ENCODE results near the gene GRID2. TPM values are rescaled to one million over a fixed set of nuclear protein-coding genes. Genes with fewer than 3 reads are reported as not detected.
A peak's percentile ranks its signal among the peaks of the same experiment; 100 is the strongest.

GRID2 gene
- total RNA-seq, 4 donors from 2014 or later, result not detected

DNA sequence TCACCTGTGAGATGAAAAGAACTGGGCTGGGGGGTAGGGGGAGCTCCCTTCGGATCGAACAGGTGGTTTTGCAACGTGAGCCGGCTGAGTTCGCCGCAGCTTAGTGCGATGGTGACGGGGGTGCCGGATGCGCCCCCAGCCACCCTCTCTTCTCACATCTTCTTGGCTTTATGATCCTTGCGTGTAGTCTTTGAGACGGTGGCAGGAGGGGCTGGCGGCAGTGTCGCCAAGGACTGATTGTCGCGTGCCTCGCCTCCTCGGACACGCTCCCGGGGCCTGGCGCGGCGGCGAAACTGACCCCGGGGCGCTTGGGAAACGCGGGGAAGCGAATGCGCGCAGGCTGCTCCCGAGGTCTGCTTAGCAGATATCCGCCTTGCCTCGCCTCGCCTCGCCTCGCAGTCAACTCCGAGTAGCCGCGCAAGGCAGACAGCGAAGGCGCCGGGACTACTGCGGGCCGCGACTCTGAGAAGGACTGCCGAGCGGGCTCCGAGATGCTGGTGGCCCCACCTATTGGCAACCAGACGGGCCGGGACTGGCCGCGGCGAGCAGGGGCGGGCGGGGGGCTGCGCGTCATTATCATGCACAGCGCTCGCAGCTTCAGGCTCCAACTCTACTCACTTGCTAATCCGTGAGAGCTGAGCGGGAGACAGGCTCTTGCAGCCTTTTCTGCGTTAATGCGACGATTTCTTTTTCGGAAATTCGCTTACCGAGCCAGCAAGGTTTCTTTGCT is 1.5 kb downstream of the GRID2 start:
- DNase-seq (ENCODE audit: low spot score) (no peak), ATAC-seq (ENCODE audit: low FRiP score) (peak; percentile 76)
- TF ChIP-seq, protein P1, sequence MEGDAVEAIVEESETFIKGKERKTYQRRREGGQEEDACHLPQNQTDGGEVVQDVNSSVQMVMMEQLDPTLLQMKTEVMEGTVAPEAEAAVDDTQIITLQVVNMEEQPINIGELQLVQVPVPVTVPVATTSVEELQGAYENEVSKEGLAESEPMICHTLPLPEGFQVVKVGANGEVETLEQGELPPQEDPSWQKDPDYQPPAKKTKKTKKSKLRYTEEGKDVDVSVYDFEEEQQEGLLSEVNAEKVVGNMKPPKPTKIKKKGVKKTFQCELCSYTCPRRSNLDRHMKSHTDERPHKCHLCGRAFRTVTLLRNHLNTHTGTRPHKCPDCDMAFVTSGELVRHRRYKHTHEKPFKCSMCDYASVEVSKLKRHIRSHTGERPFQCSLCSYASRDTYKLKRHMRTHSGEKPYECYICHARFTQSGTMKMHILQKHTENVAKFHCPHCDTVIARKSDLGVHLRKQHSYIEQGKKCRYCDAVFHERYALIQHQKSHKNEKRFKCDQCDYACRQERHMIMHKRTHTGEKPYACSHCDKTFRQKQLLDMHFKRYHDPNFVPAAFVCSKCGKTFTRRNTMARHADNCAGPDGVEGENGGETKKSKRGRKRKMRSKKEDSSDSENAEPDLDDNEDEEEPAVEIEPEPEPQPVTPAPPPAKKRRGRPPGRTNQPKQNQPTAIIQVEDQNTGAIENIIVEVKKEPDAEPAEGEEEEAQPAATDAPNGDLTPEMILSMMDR (IDR thresholded peaks at IDR 0.05), result no peak

DNA sequence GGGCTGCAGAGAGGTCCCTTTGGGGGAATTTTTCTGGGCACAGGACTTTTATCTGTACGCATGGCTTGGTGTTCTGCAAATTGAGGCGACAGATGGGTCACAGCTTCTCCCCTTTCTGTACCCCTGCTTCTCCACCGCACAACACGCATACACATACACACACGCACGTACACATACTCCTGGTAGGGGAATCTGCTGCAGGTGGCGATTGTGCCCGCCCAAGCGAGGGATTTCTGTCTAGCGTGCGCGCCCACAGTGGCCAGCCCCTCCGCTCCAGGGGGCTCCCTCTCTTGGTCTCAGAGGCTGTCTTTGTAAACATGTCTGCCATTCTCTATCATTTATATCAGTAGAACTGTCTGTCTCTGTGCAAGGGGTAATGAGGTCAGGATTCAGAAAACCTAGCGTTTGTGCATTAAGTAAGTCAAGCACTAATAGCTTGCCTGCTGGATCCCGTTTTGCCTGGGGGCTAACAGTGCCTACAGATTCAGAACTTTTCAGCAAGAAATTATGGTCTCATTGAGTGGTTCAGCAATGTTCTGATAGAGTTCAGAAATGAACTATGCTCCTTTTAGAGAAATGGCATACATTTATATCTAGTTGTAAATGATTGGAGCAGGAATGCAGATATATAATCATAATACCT is 2.2 kb downstream of the GRID2 start:
- no peak for ATAC-seq (ENCODE audit: low FRiP score)
- DNase-seq (ENCODE audit: low spot score), result no peak
- TF ChIP-seq, protein P1 (IDR thresholded peaks at IDR 0.05), result no peak

DNA sequence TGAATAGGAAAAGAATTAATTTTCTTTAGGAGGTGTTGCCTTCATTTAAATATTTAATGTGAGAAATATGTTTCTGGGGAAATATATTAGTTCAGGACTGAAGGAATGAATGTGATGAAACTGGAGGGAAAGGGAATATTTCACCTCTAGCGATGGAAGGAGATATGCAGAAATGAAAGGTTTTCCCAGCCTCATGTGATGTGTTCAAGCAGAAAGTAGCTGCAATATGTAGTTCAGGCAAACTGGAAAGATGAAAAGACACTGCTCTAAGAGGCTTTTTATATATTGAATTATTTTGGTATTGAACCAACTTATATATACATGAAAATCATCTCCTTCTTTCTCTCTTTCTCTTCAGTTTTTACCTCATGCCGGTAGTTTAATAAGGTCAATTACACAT is 3.4 kb downstream of the GRID2 start:
- TF ChIP-seq, protein P1 (IDR thresholded peaks at IDR 0.05), result no peak
- no peak for ATAC-seq (ENCODE audit: low FRiP score)
- no peak for DNase-seq (ENCODE audit: low spot score)

DNA sequence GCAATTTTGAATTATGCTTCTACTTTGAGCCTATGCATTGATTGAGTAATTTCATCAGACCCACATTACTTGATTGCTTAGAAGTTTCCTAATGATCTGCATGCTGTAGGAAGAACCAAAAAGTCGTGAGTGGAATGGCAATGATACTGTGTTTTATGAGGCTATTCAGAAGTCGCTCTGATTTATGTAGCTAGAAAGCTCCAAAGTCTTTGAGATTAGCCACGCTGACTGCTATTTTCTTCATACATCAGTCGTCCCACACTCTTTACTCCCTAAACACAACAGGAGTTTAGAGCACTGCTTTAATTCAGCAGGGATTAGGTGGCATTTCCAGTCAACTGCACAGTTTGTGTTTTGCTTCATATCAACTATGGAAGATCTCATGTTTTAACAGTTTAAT is 4.1 kb downstream of the GRID2 start:
- DNase-seq (ENCODE audit: low spot score) (no peak), ATAC-seq (ENCODE audit: low FRiP score) (no peak)
- TF ChIP-seq, protein P1 (IDR thresholded peaks at IDR 0.05), result no peak

DNA sequence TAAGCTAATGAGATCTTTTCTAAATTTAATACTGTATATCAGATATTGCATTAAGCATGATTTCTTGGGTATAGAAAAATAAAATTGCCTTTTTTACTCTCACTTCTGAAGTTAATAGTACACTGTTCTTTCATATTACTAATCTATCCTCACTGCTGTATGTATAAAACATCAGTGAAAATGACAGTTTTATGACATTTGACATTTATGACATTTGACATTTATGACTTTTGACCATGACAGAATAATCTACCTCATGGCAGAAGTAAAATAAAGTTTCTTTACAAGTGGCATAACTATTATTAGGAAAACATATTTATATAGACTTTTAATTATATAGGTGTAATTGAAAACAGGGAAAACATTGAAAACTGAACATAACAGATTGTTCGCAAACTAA is 13.3 kb downstream of the GRID2 start:
- DNase-seq (ENCODE audit: low spot score) (no peak), ATAC-seq (ENCODE audit: low FRiP score) (no peak)
- TF ChIP-seq, protein P1 (IDR thresholded peaks at IDR 0.05), result no peak

DNA sequence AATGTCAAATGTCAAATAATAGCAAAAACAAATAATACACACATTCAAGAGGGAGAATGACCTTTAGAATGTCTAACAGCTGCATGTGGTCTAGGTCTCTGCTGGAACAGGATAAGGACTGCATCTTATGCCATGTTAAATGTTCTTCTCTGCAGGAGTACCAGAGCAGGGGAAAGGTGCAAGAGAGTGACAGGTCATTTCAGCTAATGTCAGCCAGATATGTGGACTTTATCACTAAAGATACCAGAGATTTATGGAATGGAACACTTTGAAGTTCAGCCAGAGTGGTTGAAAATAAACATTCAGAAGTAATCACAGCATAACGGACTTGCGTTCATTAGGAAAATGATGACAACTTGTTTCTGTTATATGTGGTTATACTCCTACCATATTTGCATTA is 24.3 kb downstream of the GRID2 start:
- TF ChIP-seq, protein P1 (IDR thresholded peaks at IDR 0.05), result no peak
- DNase-seq (ENCODE audit: low spot score) (no peak), ATAC-seq (ENCODE audit: low FRiP score) (no peak)

DNA sequence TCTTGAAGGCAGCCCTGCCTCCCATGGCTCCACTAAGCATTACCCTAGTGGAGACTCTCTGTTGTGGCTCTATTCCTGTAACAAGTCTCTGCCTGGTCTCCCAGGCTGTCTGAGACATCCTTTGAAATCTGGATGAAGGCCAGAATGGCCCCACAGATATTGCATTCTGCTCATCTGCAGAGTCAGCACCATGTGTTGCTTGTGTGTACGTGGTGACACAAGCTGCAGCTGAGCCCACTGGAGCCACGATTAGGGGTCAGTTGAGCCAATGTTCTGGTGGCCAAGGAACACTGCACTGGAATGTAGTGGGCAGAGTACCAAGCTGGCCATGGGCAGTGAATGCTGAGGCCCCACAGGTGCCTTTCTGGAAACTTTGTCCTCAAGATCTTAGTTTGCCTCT is 29.2 kb downstream of the GRID2 start:
- DNase-seq (ENCODE audit: low spot score) (no peak), ATAC-seq (ENCODE audit: low FRiP score) (no peak)
- TF ChIP-seq, protein P1 (IDR thresholded peaks at IDR 0.05), result no peak

All from omental fat pad (tissue), 4 donors.